BE2C (cell line): ENCODE results near the gene AP2A2.

Source experiments
- DNase-seq: peaks from one replicate; pipeline ENCODE4 v3.0.0-alpha.2; 2020
- H3K27me3 ChIP-seq: fragments of 250-450 bp; sonication (Bioruptor Pico); 2 replicates; pipeline ENCODE4 v1.5.1; 2020; ENCODE audit warnings: mild to moderate bottlenecking
- H3K36me3 ChIP-seq: fragments of 250-450 bp; sonication (Bioruptor Pico); 2 replicates; pipeline ENCODE4 v1.5.1; 2020; ENCODE audit warnings: mild to moderate bottlenecking
- H3K4me1 ChIP-seq: fragments of 250-450 bp; sonication (Bioruptor Pico); 2 replicates; pipeline ENCODE4 v1.5.1; 2020
- H3K4me3 ChIP-seq: 2 replicates; pipeline ENCODE4 v1.5.1; 2011; ENCODE audit warnings: low read depth, low read length
- H3K9me3 ChIP-seq: fragments of 250-450 bp; sonication (Bioruptor Pico); 2 replicates; pipeline ENCODE4 v1.5.1; 2020
- CTCF ChIP-seq: IDR thresholded peaks from 2 replicates; pipeline ENCODE4 v1.5.1; 2012; ENCODE audit warnings: mild to moderate bottlenecking, low read depth, low read length

AP2A2 gene

GRCh38 chr11:962688-963087 lies 37.0 kb downstream of the AP2A2 start:
- no peak for TF ChIP-seq CTCF
- H3K9me3 ChIP-seq: no peaks in the 10 kb centered on the region
- H3K4me1 ChIP-seq: no peaks in the 10 kb centered on the region
- no peaks in the 10 kb centered on the region for H3K27me3 ChIP-seq
- H3K36me3 ChIP-seq: peaks cover 12% of the 10 kb centered on the region
- H3K4me3 ChIP-seq: no peak overlapping the region
- DNase-seq: no peak

GRCh38 chr11:963852-964251 lies 38.2 kb downstream of the AP2A2 start:
- no peak for TF ChIP-seq CTCF
- H3K4me3 ChIP-seq: no peak overlapping the region
- no peaks in the 10 kb centered on the region for H3K27me3 ChIP-seq
- DNase-seq: no peak
- H3K36me3 ChIP-seq: peaks cover 12% of the 10 kb centered on the region
- no peaks in the 10 kb centered on the region for H3K4me1 ChIP-seq
- no peaks in the 10 kb centered on the region for H3K9me3 ChIP-seq

GRCh38 chr11:965206-965775 lies 39.6 kb downstream of the AP2A2 start:
- Histone ChIP-seq H3K4me1 (no peaks in the 10 kb centered on the region), H3K9me3 (no peaks in the 10 kb centered on the region), H3K27me3 (no peaks in the 10 kb centered on the region), H3K4me3 (no peak overlapping the region), H3K36me3 (peaks cover 12% of the 10 kb centered on the region)
- no peak for TF ChIP-seq CTCF
- DNase-seq: no peak

GRCh38 chr11:967995-968751 lies 42.5 kb downstream of the AP2A2 start:
- H3K9me3 ChIP-seq: no peaks in the 10 kb centered on the region
- peaks cover 24% of the 10 kb centered on the region for H3K36me3 ChIP-seq
- DNase-seq: no peak
- H3K4me1 ChIP-seq: no peaks in the 10 kb centered on the region
- no peak for TF ChIP-seq CTCF
- H3K4me3 ChIP-seq: no peak overlapping the region
- no peaks in the 10 kb centered on the region for H3K27me3 ChIP-seq

GRCh38 chr11:968822-969221 lies 43.2 kb downstream of the AP2A2 start:
- peaks cover 19% of the 10 kb centered on the region for H3K36me3 ChIP-seq
- H3K4me1 ChIP-seq: no peaks in the 10 kb centered on the region
- DNase-seq: no peak

More at GRCh38 chr11:968822-969221, 43.2 kb downstream of the AP2A2 start:
- Histone ChIP-seq H3K4me3 (no peak overlapping the region), H3K27me3 (no peaks in the 10 kb centered on the region), H3K9me3 (no peaks in the 10 kb centered on the region)
- no peak for TF ChIP-seq CTCF
